ENCODE data around the gene ANKRD28. TPM values are rescaled to one million over a fixed set of nuclear protein-coding genes. Genes with fewer than 3 reads are reported as not detected.
"Not testable (repeated sequence)": the region's sequence is repeated elsewhere in the genome, so short reads cannot be mapped to it uniquely, and the experiment has no call there.

ANKRD28 gene
- total RNA-seq = 10 to 100 TPM; 54.5 to 69.3 TPM

DNA sequence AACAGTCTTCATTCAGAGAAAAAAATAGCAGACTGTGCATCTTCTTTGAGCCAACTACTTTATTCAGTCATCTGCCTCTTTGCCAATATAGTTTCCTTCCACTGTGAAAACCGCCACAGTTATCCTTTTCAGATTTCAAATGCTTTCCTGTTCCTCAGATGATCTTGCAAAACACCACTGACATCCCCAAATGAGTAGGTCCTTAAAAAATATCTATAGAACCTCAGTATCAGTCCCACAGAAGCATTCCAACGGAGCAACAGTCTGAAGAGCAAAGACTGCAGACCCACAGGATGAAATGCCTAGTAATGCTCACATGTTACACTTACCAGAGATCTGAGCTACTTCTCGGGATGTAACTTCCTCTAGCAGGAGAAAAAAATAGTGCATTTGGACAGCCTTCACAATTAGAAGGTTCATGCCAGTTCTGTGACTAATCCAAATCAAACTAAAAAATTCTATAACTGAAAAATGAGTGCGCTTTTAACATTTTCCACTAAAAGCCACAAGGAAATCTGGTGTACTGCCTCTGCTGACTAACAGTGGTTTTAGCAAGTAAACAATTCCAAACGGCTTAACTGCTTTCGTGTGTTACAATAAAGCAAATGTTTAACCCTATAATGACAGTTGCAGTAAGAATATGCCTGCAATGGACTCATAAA, at the start of gene ANKRD28:
ANKRD28 (minus strand) TSS at position 338 of the 662 bp plus-strand sequence. CDS start 1,458 bp downstream, outside the sequence.
- peak within 1 kb of the TSS; percentile 96 for H3K27ac Mint-ChIP-seq
- H3K36me3 Mint-ChIP-seq (ENCODE audit: low read depth) = peaks cover 47% of the 10 kb centered on the region
- peak; percentile 60 for ATAC-seq (replicated peaks)
- no peaks in the 10 kb centered on the region for H3K9me3 Mint-ChIP-seq
- H3K4me3 Mint-ChIP-seq = peak within 1 kb of the TSS; percentile 82
- peaks cover 35% of the 10 kb centered on the region for H3K4me1 Mint-ChIP-seq
- H3K27me3 Mint-ChIP-seq = no peaks in the 10 kb centered on the region

DNA sequence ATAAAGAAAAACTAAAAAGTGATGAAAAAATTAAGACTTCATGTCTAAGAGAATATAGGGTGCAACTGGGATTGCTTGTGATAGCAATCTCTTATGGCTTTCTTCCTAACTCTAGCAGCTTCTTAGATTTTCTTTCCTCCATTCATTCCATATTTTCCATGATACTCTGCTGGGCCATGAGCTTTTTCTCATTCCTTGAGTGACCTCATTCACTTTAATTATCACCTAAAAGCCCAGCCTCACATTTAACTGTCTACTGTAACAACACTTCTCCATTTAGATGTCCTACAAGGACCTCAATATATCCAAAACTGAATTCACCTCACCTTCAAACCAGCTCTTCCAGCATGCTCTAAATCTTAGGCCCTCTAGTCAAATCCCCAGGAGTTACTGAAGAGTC, 49.5 kb upstream of the ANKRD28 start:
- Mint-ChIP-seq H3K9me3 (peaks cover 6% of the 10 kb centered on the region), H3K36me3 (ENCODE audit: low read depth) (peaks cover 24% of the 10 kb centered on the region), H3K4me3 (no peak overlapping the region), H3K27ac (peak overlapping the region; percentile 0), H3K4me1 (peaks cover 46% of the 10 kb centered on the region), H3K27me3 (no peaks in the 10 kb centered on the region)
- no peak for ATAC-seq (replicated peaks)

DNA sequence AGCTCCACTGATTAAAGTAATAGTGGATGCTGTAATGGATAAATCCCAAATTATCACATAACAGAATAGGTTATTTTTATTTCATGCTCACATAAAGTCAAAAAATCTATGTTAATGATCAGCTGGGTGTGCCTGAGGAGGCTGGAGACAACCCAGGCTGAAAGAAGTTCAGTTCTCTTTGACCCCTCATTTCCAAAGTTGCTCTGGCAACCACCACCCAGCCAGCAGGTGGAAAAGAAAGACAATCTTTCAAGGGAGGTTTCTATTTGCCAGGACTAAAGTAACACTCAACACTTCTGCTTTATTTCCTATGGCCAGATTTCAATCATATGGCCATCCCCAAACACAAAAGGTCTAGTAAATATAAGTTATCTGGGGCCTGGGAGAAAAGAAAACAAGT, 48.8 kb upstream of the ANKRD28 start:
- ATAC-seq (replicated peaks) = no peak
- Mint-ChIP-seq H3K9me3 (peaks cover 6% of the 10 kb centered on the region), H3K27me3 (no peaks in the 10 kb centered on the region), H3K36me3 (ENCODE audit: low read depth) (peaks cover 24% of the 10 kb centered on the region), H3K27ac (peak overlapping the region; percentile 94), H3K4me1 (peaks cover 46% of the 10 kb centered on the region), H3K4me3 (peak overlapping the region; percentile 72)

DNA sequence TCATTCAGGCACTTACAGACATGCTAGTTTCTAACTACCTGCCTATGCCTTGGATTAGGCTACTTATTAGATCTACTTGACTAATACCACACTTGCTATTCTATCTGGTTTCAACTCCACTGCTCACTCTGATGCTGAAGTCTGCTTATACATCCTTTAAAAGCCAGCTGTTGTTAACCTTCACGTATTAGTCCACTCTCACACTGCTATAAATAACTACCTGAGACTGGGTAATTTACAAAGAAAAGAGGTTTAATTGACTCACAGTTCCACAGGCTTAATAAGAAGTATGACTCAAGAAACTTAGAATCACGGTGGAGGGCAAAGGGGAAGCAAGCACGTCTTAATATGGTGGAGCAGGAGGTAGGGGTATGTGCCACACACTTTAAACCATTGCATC, 47.7 kb upstream of the ANKRD28 start:
- Mint-ChIP-seq H3K36me3 (ENCODE audit: low read depth) (peaks cover 17% of the 10 kb centered on the region), H3K4me3 (peak overlapping the region; percentile 72), H3K4me1 (peaks cover 46% of the 10 kb centered on the region), H3K27ac (peak overlapping the region; percentile 94), H3K27me3 (no peaks in the 10 kb centered on the region), H3K9me3 (peaks cover 12% of the 10 kb centered on the region)
- ATAC-seq (replicated peaks) = peak; percentile 95

DNA sequence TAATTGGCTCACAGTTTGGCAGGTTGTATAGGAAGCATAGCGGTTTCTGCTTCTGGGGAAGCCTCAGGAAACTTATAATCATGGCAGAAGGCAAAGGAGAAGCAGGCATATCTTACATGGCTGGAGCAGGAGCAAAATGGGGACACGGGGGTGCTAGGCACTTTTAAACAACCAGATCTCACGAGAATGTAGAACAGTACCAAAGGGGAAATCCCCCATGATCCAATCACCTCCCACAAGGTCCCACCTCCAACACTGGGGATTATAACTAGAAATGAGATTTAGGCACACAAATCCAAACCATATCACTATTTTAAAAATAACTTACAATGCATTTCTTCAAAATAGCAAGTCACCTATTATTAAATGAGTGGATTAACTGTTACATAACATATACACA, 47.1 kb upstream of the ANKRD28 start:
- Mint-ChIP-seq H3K4me3 (peak overlapping the region; percentile 72), H3K27me3 (no peaks in the 10 kb centered on the region), H3K4me1 (peaks cover 45% of the 10 kb centered on the region), H3K27ac (peak overlapping the region; percentile 94), H3K9me3 (peaks cover 15% of the 10 kb centered on the region), H3K36me3 (ENCODE audit: low read depth) (peaks cover 15% of the 10 kb centered on the region)
- peak; percentile 61 for ATAC-seq (replicated peaks)

DNA sequence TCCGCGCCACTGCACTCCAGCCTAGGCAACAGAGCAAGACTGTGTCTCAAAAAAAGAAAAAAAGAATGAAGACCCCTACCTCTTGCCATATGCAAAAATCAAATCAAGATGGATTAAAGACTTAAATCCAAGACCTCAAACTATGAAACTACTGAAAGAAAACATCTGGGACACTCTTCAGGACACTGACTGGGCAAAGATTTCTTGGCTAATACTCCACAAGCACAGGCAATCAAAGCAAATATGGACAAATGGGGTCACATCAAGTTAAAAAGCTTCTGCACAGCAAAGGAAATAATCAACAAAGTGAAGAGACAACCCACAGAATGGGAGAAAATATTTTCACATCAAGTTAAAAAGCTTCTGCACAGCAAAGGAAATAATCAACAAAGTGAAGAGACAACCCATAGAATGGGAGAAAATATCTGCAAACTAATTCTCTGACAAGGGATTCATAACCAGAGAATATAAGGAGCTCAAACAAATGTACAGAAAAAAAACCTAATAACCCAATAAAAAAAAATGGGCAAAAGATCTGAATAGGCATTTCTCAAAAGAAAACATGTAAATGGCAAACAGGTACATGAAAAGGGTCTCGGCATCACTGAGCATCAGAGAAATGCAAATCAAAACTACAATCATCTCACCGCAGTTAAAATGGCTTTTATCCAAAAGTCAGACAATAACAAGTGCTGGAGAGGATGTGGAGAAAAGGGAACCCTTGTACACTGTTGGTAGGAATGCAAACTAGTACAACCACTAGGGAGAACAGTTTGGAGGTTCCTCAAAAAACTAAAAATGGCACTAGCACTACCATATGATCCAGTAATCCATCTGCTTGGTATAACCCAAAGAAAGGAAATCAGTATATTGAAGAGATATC, 43.6 kb upstream of the ANKRD28 start:
- peaks cover 15% of the 10 kb centered on the region for H3K36me3 Mint-ChIP-seq (ENCODE audit: low read depth)

DNA sequence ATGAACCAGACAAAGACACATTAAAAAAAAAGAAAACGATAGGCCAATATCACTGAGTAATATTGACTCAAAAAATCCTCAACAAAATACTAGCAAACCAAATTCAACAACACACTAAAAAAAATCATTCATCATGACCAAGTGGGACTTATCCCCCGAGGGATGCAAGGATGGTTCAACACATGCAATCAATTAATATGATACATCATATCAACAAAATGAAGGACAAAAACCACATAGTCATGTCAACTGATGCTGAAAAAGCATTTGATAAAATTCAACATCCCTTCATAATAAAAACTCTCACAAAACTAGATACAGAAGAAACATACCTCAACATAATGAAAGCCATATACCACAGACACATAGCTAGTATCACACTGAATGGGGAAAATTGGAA, 41.8 kb upstream of the ANKRD28 start:
- Mint-ChIP-seq H3K36me3 (ENCODE audit: low read depth) (peaks cover 6% of the 10 kb centered on the region), H3K27me3 (no peaks in the 10 kb centered on the region), H3K27ac (no peak overlapping the region), H3K9me3 (peaks cover 13% of the 10 kb centered on the region), H3K4me1 (peaks cover 16% of the 10 kb centered on the region), H3K4me3 (no peak overlapping the region)
- no peak for ATAC-seq (replicated peaks)

More for the DNA sequence above, 43.6 kb upstream of the ANKRD28 start:
- not testable (repeated sequence) for H3K4me3 Mint-ChIP-seq; ATAC-seq (replicated peaks); H3K27ac Mint-ChIP-seq; H3K27me3 Mint-ChIP-seq
- peaks cover 30% of the 10 kb centered on the region for H3K4me1 Mint-ChIP-seq
- H3K9me3 Mint-ChIP-seq = peaks cover 20% of the 10 kb centered on the region

DNA sequence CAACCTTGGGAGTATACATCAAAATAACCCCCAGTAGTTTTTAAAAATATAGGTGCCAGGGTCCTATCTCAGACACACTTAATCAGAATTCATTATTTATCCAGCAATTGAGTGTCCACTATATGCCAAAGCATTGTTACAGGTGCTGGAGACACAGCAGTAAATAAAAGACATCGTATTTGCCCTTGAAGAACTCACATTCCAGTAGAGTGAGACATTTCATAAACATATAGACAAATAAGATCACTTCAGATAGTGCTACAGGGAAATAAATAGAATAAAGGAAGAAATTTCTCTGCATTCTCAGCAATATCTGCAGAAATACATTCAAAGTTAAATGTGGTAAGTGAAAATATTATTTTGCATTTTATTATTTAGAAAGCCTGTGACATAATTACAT, 34.1 kb upstream of the ANKRD28 start:
- Mint-ChIP-seq H3K9me3 (no peaks in the 10 kb centered on the region), H3K4me3 (no peak overlapping the region), H3K4me1 (peaks cover 11% of the 10 kb centered on the region), H3K27ac (no peak overlapping the region), H3K27me3 (no peaks in the 10 kb centered on the region), H3K36me3 (ENCODE audit: low read depth) (no peaks in the 10 kb centered on the region)
- no peak for ATAC-seq (replicated peaks)

DNA sequence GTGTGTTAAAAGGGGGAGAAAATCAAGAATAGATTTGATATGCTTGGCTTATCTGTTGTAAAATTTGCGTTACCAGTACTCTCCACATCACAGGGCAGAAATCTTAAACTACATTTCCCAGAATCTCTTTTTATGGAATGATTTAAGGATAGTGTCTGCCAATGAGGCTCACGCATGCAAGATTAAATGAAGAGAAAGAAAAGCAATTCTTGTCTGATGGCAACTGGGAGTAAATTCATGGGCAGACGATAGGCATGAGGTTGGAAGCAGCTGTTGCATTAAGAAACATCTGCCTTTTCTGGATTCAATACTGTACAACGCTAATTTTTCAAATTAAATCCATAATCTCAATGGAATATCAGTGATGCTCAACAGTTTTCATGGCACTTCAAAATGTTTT, 27.2 kb upstream of the ANKRD28 start:
- Mint-ChIP-seq H3K4me1 (peaks cover 21% of the 10 kb centered on the region), H3K27ac (no peak overlapping the region), H3K36me3 (ENCODE audit: low read depth) (no peaks in the 10 kb centered on the region), H3K27me3 (no peaks in the 10 kb centered on the region), H3K9me3 (no peaks in the 10 kb centered on the region), H3K4me3 (no peak overlapping the region)
- no peak for ATAC-seq (replicated peaks)

DNA sequence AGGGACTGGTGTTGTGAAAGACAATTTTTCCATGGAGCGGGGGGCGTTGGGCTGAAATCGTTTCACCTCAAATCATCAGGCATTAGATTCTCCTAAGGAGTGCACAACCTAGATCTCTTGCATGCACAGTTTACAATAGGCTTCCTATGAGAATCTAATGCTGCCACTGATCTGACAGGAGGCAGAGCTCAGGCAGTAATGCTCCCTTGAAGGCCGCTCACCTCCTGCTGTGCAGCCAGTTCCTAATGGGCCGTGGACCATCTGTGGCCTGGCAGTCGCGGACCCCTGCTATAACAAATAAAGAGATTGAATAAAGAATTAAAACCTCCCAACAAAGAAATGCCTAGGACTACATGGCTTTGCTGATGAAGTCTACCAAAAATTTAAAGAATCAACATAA, 25.3 kb upstream of the ANKRD28 start:
- H3K27me3 Mint-ChIP-seq = no peaks in the 10 kb centered on the region
- no peaks in the 10 kb centered on the region for H3K9me3 Mint-ChIP-seq
- peaks cover 28% of the 10 kb centered on the region for H3K4me1 Mint-ChIP-seq
- H3K27ac Mint-ChIP-seq = no peak overlapping the region
- H3K4me3 Mint-ChIP-seq = no peak overlapping the region
- no peak for ATAC-seq (replicated peaks)
- no peaks in the 10 kb centered on the region for H3K36me3 Mint-ChIP-seq (ENCODE audit: low read depth)

DNA sequence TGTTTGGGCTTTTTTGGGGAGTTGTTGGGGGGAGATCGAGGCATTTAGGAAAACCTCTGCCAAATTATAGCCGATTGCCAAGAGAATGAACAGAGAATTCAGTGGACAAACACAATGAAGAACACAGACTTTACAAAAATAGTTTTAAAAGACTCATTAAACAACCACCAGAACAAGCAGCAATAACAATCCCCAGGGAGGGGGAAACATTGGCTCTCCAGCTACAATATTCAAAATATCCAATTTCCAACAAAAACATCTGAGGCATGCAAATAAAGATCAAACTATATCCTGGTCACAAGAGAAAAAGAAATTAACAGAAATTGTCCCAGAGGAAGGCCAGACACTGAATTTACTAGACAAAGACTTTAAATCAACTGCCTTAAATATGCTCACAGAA, 24.5 kb upstream of the ANKRD28 start:
- no peaks in the 10 kb centered on the region for H3K27me3 Mint-ChIP-seq
- H3K9me3 Mint-ChIP-seq = no peaks in the 10 kb centered on the region
- peaks cover 33% of the 10 kb centered on the region for H3K4me1 Mint-ChIP-seq
- H3K27ac Mint-ChIP-seq = no peak overlapping the region
- no peaks in the 10 kb centered on the region for H3K36me3 Mint-ChIP-seq (ENCODE audit: low read depth)
- H3K4me3 Mint-ChIP-seq = no peak overlapping the region
- ATAC-seq (replicated peaks) = no peak

DNA sequence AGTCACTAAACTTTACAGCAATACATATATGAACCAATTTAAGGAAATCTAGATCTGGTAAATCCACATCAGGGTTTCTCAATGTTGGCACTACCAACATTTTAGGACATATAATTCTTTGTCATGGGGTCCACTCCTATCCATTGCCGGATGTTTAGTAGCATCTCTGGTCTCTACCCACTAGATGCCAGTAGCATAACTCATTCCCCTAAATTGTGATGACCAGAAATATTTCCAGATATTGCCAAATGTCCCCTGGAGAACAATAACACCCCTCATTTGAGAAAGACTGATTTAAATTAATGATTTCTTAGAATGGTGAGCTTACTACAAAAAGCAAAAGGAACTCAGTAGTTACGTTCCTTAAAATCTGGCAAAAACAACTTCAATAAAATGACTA, 23.1 kb upstream of the ANKRD28 start:
- H3K4me1 Mint-ChIP-seq = peaks cover 36% of the 10 kb centered on the region
- no peak overlapping the region for H3K4me3 Mint-ChIP-seq

DNA sequence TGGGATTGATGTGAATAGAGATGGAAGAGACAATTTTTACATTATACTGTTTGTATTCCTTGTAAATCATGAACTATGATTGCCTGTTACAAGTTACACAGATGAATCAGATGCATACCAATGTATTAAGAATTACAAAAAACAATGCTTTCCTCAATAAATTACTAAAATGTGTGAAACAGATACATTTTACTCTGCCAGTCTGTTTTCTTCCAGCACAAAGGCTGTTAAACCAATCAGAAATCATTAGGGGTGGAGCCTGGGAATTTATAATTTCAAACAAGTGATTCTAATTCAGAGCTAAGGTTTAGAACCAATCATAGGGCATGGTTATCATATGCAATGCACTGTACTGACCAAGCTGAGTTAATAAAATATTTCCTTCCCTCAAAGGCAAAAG, 21.8 kb upstream of the ANKRD28 start:
- Mint-ChIP-seq H3K4me1 (peaks cover 35% of the 10 kb centered on the region), H3K36me3 (ENCODE audit: low read depth) (no peaks in the 10 kb centered on the region), H3K4me3 (no peak overlapping the region), H3K27me3 (no peaks in the 10 kb centered on the region), H3K9me3 (no peaks in the 10 kb centered on the region), H3K27ac (no peak overlapping the region)
- ATAC-seq (replicated peaks) = no peak

More for the DNA sequence above, 23.1 kb upstream of the ANKRD28 start:
- H3K27me3 Mint-ChIP-seq = no peaks in the 10 kb centered on the region
- no peak for ATAC-seq (replicated peaks)
- H3K36me3 Mint-ChIP-seq (ENCODE audit: low read depth) = no peaks in the 10 kb centered on the region
- no peaks in the 10 kb centered on the region for H3K9me3 Mint-ChIP-seq
- H3K27ac Mint-ChIP-seq = no peak overlapping the region

DNA sequence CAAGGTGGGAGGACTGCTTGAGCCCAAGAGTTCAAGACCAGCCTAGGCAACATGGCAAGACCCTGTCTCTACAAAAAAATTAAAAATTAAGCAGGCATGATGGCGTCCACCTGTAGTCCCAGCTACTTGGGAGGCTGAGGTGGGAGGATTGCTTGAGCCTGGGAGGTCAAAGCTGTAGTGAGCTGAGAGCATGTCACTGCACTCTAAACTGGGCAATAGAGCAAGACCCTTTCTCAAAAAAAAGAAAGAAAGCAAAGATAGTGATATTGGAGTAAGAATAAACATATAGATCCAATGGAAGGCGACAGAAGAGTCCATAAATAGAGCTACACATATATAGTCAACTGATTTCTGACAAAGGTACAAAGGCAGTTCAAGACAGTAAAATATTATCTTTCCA, 21.3 kb upstream of the ANKRD28 start:
- Mint-ChIP-seq H3K4me1 (peaks cover 35% of the 10 kb centered on the region), H3K36me3 (ENCODE audit: low read depth) (no peaks in the 10 kb centered on the region), H3K27ac (no peak overlapping the region), H3K9me3 (no peaks in the 10 kb centered on the region), H3K27me3 (no peaks in the 10 kb centered on the region), H3K4me3 (no peak overlapping the region)
- ATAC-seq (replicated peaks) = no peak

DNA sequence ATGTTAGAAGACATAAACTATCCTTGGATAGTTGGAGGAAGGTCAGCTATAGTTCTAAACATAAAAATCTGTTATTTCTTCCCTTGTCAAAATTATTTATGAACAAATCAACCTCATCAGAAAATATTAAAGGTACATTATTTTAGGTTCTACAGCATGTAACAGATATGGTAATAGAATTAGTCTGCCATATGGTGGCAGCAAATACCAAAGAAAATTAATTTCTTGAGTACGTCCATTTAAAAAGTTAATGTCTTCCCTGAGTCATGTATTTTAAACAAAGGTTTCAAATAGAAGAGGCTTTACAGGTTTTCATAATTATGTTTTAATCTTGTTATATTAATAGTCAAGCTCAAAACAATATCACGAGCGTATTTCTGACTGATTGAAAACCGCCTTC, 17.9 kb upstream of the ANKRD28 start:
- ATAC-seq (replicated peaks) = no peak
- Mint-ChIP-seq H3K4me1 (peaks cover 32% of the 10 kb centered on the region), H3K4me3 (no peak overlapping the region), H3K9me3 (no peaks in the 10 kb centered on the region), H3K36me3 (ENCODE audit: low read depth) (no peaks in the 10 kb centered on the region), H3K27ac (no peak overlapping the region), H3K27me3 (no peaks in the 10 kb centered on the region)

Data from activated T-helper 17 cell treated with anti-CD3 and anti-CD28 coated beads, Interleukin-2, amount 50 U/mL, for 72 hours (primary cell).